GM18517 (cell line): ENCODE data around the gene SNAP23.

Experiments used
- ATAC-seq: cut with Tn5 transposase; IDR thresholded peaks from one replicate; pipeline ENCODE4 v1.9.1; 2021; ENCODE audit warnings: mild to moderate bottlenecking, moderate library complexity; ENCODE audit not compliant: unreplicated experiment

SNAP23 gene

GRCh38 chr15:42494998-42495360 lies 455 bp upstream of the SNAP23 start:
- ATAC-seq, result no peak

- ATAC-seq, result no peak
These were observed 3.0 kb downstream of the SNAP23 start for GRCh38 chr15:42498212-42499068.

GRCh38 chr15:42499858-42500609 lies 4.6 kb downstream of the SNAP23 start:
- no peak for ATAC-seq

GRCh38 chr15:42502477-42502876 lies 7.0 kb downstream of the SNAP23 start:
- no peak for ATAC-seq

GRCh38 chr15:42503825-42504224 lies 8.4 kb downstream of the SNAP23 start:
- ATAC-seq, result no peak

- ATAC-seq, result no peak
These were observed 9.2 kb downstream of the SNAP23 start for GRCh38 chr15:42504631-42505030.

- no peak for ATAC-seq
These were observed 12.1 kb downstream of the SNAP23 start for GRCh38 chr15:42507514-42507913.

- no peak for ATAC-seq
These were observed 12.8 kb downstream of the SNAP23 start for GRCh38 chr15:42508263-42508690.

GRCh38 chr15:42510258-42511006 lies 15.0 kb downstream of the SNAP23 start:
- no peak for ATAC-seq

GRCh38 chr15:42511007-42511391 lies 15.6 kb downstream of the SNAP23 start:
- no peak for ATAC-seq

- ATAC-seq, result no peak
These were observed 27.9 kb downstream of the SNAP23 start for GRCh38 chr15:42523331-42523730.

GRCh38 chr15:42528970-42529369 lies 33.5 kb downstream of the SNAP23 start:
- ATAC-seq, result no peak

GRCh38 chr15:42533246-42533645 lies 37.8 kb downstream of the SNAP23 start:
- ATAC-seq, result no peak

- ATAC-seq, result no peak
These were observed 49.6 kb downstream of the SNAP23 start for GRCh38 chr15:42544853-42545629.

- no peak for ATAC-seq
These were observed 52.4 kb downstream of the SNAP23 start for GRCh38 chr15:42547918-42548248.

- peak; percentile 77 for ATAC-seq
These were observed 53.0 kb downstream of the SNAP23 start, which contains the start of the genes HAUS2 and LRRC57 for GRCh38 chr15:42548249-42549031. Gene HAUS2 (plus strand): TSS chr15:42548838. CDS start chr15:42548873, 35 bp downstream. Gene LRRC57 (minus strand): TSS chr15:42548793. CDS start chr15:42548434, 359 bp downstream.

GRCh38 chr15:42549032-42549491 lies 53.6 kb downstream of the SNAP23 start:
- ATAC-seq, result peak; percentile 34

- no peak for ATAC-seq
These were observed 54.4 kb downstream of the SNAP23 start for GRCh38 chr15:42549741-42550392.

GRCh38 chr15:42553554-42553953 lies 58.1 kb downstream of the SNAP23 start:
- ATAC-seq, result no peak
